ENCODE measurements around the gene SMARCA4.

The SMARCA4 gene

GRCh38 chr19:10921199-10921909, 39.5 kb upstream of the SMARCA4 start:
- no peaks in the 10 kb centered on the region for H3K27me3 ChIP-seq (ENCODE audit: control insufficient read depth, insufficient read depth, low read length)
- no peaks in the 10 kb centered on the region for H3K4me1 ChIP-seq (ENCODE audit: control insufficient read depth, insufficient read depth, low read length)
- H3K36me3 ChIP-seq (ENCODE audit: control insufficient read depth, insufficient read depth, low read length), result peaks cover 7% of the 10 kb centered on the region
- no peak overlapping the region for H3K4me3 ChIP-seq (ENCODE audit: low read length)
- H3K9me3 ChIP-seq (ENCODE audit: control insufficient read depth, low read length), result no peaks in the 10 kb centered on the region
- H3K9ac ChIP-seq (ENCODE audit: low read length), result no peak overlapping the region

- Histone ChIP-seq H3K4me1 (ENCODE audit: control insufficient read depth, insufficient read depth, low read length) (no peaks in the 10 kb centered on the region), H3K4me3 (ENCODE audit: low read length) (no peak overlapping the region), H3K9ac (ENCODE audit: low read length) (no peak overlapping the region), H3K9me3 (ENCODE audit: control insufficient read depth, low read length) (no peaks in the 10 kb centered on the region), H3K27me3 (ENCODE audit: control insufficient read depth, insufficient read depth, low read length) (no peaks in the 10 kb centered on the region), H3K36me3 (ENCODE audit: control insufficient read depth, insufficient read depth, low read length) (peaks cover 7% of the 10 kb centered on the region)
Observed at GRCh38 chr19:10921910-10922637, 38.8 kb upstream of the SMARCA4 start.

GRCh38 chr19:10922638-10923014, 38.2 kb upstream of the SMARCA4 start:
- Histone ChIP-seq H3K9me3 (ENCODE audit: control insufficient read depth, low read length) (no peaks in the 10 kb centered on the region), H3K27me3 (ENCODE audit: control insufficient read depth, insufficient read depth, low read length) (no peaks in the 10 kb centered on the region), H3K4me1 (ENCODE audit: control insufficient read depth, insufficient read depth, low read length) (peaks cover 5% of the 10 kb centered on the region), H3K9ac (ENCODE audit: low read length) (no peak overlapping the region), H3K4me3 (ENCODE audit: low read length) (no peak overlapping the region), H3K36me3 (ENCODE audit: control insufficient read depth, insufficient read depth, low read length) (peaks cover 7% of the 10 kb centered on the region)

- peaks cover 7% of the 10 kb centered on the region for H3K36me3 ChIP-seq (ENCODE audit: control insufficient read depth, insufficient read depth, low read length)
- H3K9ac ChIP-seq (ENCODE audit: low read length), result no peak overlapping the region
- no peak overlapping the region for H3K4me3 ChIP-seq (ENCODE audit: low read length)
- H3K9me3 ChIP-seq (ENCODE audit: control insufficient read depth, low read length), result no peaks in the 10 kb centered on the region
- no peaks in the 10 kb centered on the region for H3K27me3 ChIP-seq (ENCODE audit: control insufficient read depth, insufficient read depth, low read length)
- H3K4me1 ChIP-seq (ENCODE audit: control insufficient read depth, insufficient read depth, low read length), result peaks cover 10% of the 10 kb centered on the region
Observed at GRCh38 chr19:10923260-10924112, 37.3 kb upstream of the SMARCA4 start.

GRCh38 chr19:10924597-10924996, 36.2 kb upstream of the SMARCA4 start:
- no peaks in the 10 kb centered on the region for H3K27me3 ChIP-seq (ENCODE audit: control insufficient read depth, insufficient read depth, low read length)
- H3K4me3 ChIP-seq (ENCODE audit: low read length), result no peak overlapping the region
- no peaks in the 10 kb centered on the region for H3K9me3 ChIP-seq (ENCODE audit: control insufficient read depth, low read length)
- H3K36me3 ChIP-seq (ENCODE audit: control insufficient read depth, insufficient read depth, low read length), result peaks cover 6% of the 10 kb centered on the region
- H3K4me1 ChIP-seq (ENCODE audit: control insufficient read depth, insufficient read depth, low read length), result peaks cover 13% of the 10 kb centered on the region
- H3K9ac ChIP-seq (ENCODE audit: low read length), result no peak overlapping the region

GRCh38 chr19:10927730-10928562, 32.9 kb upstream of the SMARCA4 start:
- no peaks in the 10 kb centered on the region for H3K27me3 ChIP-seq (ENCODE audit: control insufficient read depth, insufficient read depth, low read length)
- H3K4me3 ChIP-seq (ENCODE audit: low read length), result peak overlapping the region; percentile 38
- H3K36me3 ChIP-seq (ENCODE audit: control insufficient read depth, insufficient read depth, low read length), result no peaks in the 10 kb centered on the region

GRCh38 chr19:10928563-10929401, 32.0 kb upstream of the SMARCA4 start, which contains the start of the genes TIMM29 and YIPF2:
Gene TIMM29 (plus strand): TSS chr19:10928811. CDS start chr19:10928823, 12 bp downstream.
Gene YIPF2 (minus strand): TSS chr19:10928639. CDS start chr19:10928410, 229 bp downstream.
- Histone ChIP-seq H3K9ac (ENCODE audit: low read length) (peak within 1 kb of the TSS; percentile 88), H3K36me3 (ENCODE audit: control insufficient read depth, insufficient read depth, low read length) (no peaks in the 10 kb centered on the region)

More at GRCh38 chr19:10927730-10928562, 32.9 kb upstream of the SMARCA4 start:
- H3K9me3 ChIP-seq (ENCODE audit: control insufficient read depth, low read length), result no peaks in the 10 kb centered on the region
- peaks cover 17% of the 10 kb centered on the region for H3K4me1 ChIP-seq (ENCODE audit: control insufficient read depth, insufficient read depth, low read length)
- H3K9ac ChIP-seq (ENCODE audit: low read length), result peak overlapping the region; percentile 88

GRCh38 chr19:10929402-10929794, 31.4 kb upstream of the SMARCA4 start:
- Histone ChIP-seq H3K36me3 (ENCODE audit: control insufficient read depth, insufficient read depth, low read length) (no peaks in the 10 kb centered on the region), H3K9ac (ENCODE audit: low read length) (peak overlapping the region; percentile 88), H3K4me3 (ENCODE audit: low read length) (peak overlapping the region; percentile 46), H3K4me1 (ENCODE audit: control insufficient read depth, insufficient read depth, low read length) (peaks cover 17% of the 10 kb centered on the region), H3K27me3 (ENCODE audit: control insufficient read depth, insufficient read depth, low read length) (no peaks in the 10 kb centered on the region), H3K9me3 (ENCODE audit: control insufficient read depth, low read length) (no peaks in the 10 kb centered on the region)

More at GRCh38 chr19:10928563-10929401, 32.0 kb upstream of the SMARCA4 start, which contains the start of the genes TIMM29 and YIPF2:
- Histone ChIP-seq H3K4me1 (ENCODE audit: control insufficient read depth, insufficient read depth, low read length) (peaks cover 17% of the 10 kb centered on the region), H3K9me3 (ENCODE audit: control insufficient read depth, low read length) (no peaks in the 10 kb centered on the region), H3K27me3 (ENCODE audit: control insufficient read depth, insufficient read depth, low read length) (no peaks in the 10 kb centered on the region), H3K4me3 (ENCODE audit: low read length) (peak within 1 kb of the TSS; percentile 46)

GRCh38 chr19:10935371-10936059, 25.3 kb upstream of the SMARCA4 start:
- H3K36me3 ChIP-seq (ENCODE audit: control insufficient read depth, insufficient read depth, low read length), result no peaks in the 10 kb centered on the region
- H3K27me3 ChIP-seq (ENCODE audit: control insufficient read depth, insufficient read depth, low read length), result no peaks in the 10 kb centered on the region
- no peak overlapping the region for H3K9ac ChIP-seq (ENCODE audit: low read length)
- H3K4me1 ChIP-seq (ENCODE audit: control insufficient read depth, insufficient read depth, low read length), result peaks cover 16% of the 10 kb centered on the region
- H3K9me3 ChIP-seq (ENCODE audit: control insufficient read depth, low read length), result no peaks in the 10 kb centered on the region
- H3K4me3 ChIP-seq (ENCODE audit: low read length), result no peak overlapping the region

GRCh38 chr19:10936661-10937084, 24.2 kb upstream of the SMARCA4 start:
- no peaks in the 10 kb centered on the region for H3K36me3 ChIP-seq (ENCODE audit: control insufficient read depth, insufficient read depth, low read length)
- no peaks in the 10 kb centered on the region for H3K9me3 ChIP-seq (ENCODE audit: control insufficient read depth, low read length)
- no peak overlapping the region for H3K4me3 ChIP-seq (ENCODE audit: low read length)
- peaks cover 24% of the 10 kb centered on the region for H3K4me1 ChIP-seq (ENCODE audit: control insufficient read depth, insufficient read depth, low read length)
- H3K9ac ChIP-seq (ENCODE audit: low read length), result no peak overlapping the region
- H3K27me3 ChIP-seq (ENCODE audit: control insufficient read depth, insufficient read depth, low read length), result no peaks in the 10 kb centered on the region
